ENCODE data around the gene LGALS13. TPM values are rescaled to one million over a fixed set of nuclear protein-coding genes. Genes with fewer than 3 reads are reported as not detected.

Gene LGALS13
- total RNA-seq, 1 experiment from 2014 or later = not detected

DNA sequence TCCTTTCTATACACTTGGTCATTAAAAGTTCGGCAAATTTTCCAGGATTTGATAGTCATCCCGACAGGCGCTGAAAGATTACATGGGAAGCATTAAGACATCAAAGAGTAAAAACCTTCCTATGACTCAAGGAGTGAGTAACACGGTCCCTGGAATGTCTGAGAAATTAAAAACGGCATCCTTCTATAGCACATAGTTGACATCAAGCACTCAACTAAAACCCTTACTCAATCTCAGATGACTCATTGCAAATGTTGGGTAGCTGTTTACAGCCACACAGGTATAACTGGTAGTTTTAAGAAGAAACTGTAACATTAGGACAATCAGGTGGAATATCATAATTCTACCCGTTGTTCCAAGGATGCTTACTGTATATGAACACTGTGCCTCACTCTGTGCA lies 6.4 kb upstream of the LGALS13 start:
- TF ChIP-seq EGR1 (IDR thresholded peaks at IDR 0.05; ENCODE audit: low read depth) = no peak
- TF ChIP-seq ZNF274 (IDR thresholded peaks at IDR 0.05; ENCODE audit: low read depth, low read length) = no peak
- Histone ChIP-seq H3K9me3 (ENCODE audit: control insufficient read depth in 1 of 2, insufficient read depth in 1 of 2, low read depth in 1 of 2, low read length in 2 of 2) (no peaks in the 10 kb centered on the region), H3K27me3 (ENCODE audit: insufficient read depth, low read length) (peaks cover 43% of the 10 kb centered on the region), H3K4me1 (ENCODE audit: control insufficient read depth in 1 of 2, insufficient read depth in 2 of 2, low read length in 2 of 2) (no peaks in the 10 kb centered on the region), H3K79me2 (ENCODE audit: insufficient read depth, low read length) (no peaks in the 10 kb centered on the region), H2AFZ (ENCODE audit: low read depth, low read length, poor library complexity, severe bottlenecking) (no peak overlapping the region), H3K27ac (ENCODE audit: low read depth, low read length) (no peak overlapping the region), H3K9ac (ENCODE audit: low read length) (no peak overlapping the region), H4K20me1 (ENCODE audit: insufficient read depth) (no peaks in the 10 kb centered on the region), H3K36me3 (ENCODE audit: control insufficient read depth in 1 of 2, insufficient read depth in 2 of 2, low read length in 2 of 2) (no peaks in the 10 kb centered on the region), H3K9me2 (ENCODE audit: insufficient read depth) (no peaks in the 10 kb centered on the region), H3K4me2 (ENCODE audit: low read length) (no peak overlapping the region), H3K4me3 (replicated peaks in 1 of 2; ENCODE audit: low read depth in 1 of 2, low read length in 2 of 2) (no peak overlapping the region)
- CTCF ChIA-PET = no interaction called here
- intact Hi-C loops (cut with micrococcal nuclease) = loop anchor here (5.0 kb wide), 1 partner anchor 46 kb away; no protein-coding TSS in a partner anchor
- POLR2A ChIA-PET = no interaction called here
- BruUV-seq (replicated peaks) = no TSS peak
- RAD21 ChIA-PET (ENCODE audit: low non-redundant PET in 1 of 2, low total read pairs in 2 of 2, uncharacterized antibody in 2 of 2, unreplicated experiment in 2 of 2) = no interaction called here
- ATAC-seq (no peak), DNase-seq (ENCODE audit: low read depth, low spot score) (no peak)

DNA sequence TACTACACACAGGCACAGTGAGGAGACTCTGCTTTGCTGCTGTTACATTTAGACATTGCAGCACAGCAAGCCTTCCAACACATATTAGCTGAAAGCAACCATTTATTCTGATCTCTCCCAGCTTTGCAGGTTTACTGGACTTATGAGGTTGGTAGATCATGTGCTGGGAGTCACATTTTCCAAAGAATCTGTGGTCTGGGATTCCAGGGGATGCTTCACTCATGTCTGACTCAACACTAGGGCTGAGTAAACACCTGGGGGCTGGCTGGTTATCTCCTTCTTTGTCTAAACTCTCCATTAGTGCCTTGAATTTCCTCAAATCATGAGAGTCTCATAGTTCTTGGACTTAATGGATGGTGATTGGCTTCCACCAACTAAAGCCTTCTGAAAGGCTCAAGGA lies 5.4 kb upstream of the LGALS13 start:
- Histone ChIP-seq H3K79me2 (ENCODE audit: insufficient read depth, low read length) (no peaks in the 10 kb centered on the region), H3K36me3 (ENCODE audit: control insufficient read depth in 1 of 2, insufficient read depth in 2 of 2, low read length in 2 of 2) (no peaks in the 10 kb centered on the region), H4K20me1 (ENCODE audit: insufficient read depth) (no peaks in the 10 kb centered on the region), H3K4me1 (ENCODE audit: control insufficient read depth in 1 of 2, insufficient read depth in 2 of 2, low read length in 2 of 2) (no peaks in the 10 kb centered on the region), H3K4me3 (replicated peaks in 1 of 2; ENCODE audit: low read depth in 1 of 2, low read length in 2 of 2) (no peak overlapping the region), H3K9me2 (ENCODE audit: insufficient read depth) (no peaks in the 10 kb centered on the region), H3K9ac (ENCODE audit: low read length) (no peak overlapping the region), H3K27me3 (ENCODE audit: insufficient read depth, low read length) (peaks cover 46% of the 10 kb centered on the region), H3K4me2 (ENCODE audit: low read length) (no peak overlapping the region), H3K27ac (ENCODE audit: low read depth, low read length) (no peak overlapping the region), H2AFZ (ENCODE audit: low read depth, low read length, poor library complexity, severe bottlenecking) (no peak overlapping the region), H3K9me3 (ENCODE audit: control insufficient read depth in 1 of 2, insufficient read depth in 1 of 2, low read depth in 1 of 2, low read length in 2 of 2) (no peaks in the 10 kb centered on the region)
- TF ChIP-seq YY1 (IDR thresholded peaks at IDR 0.05; ENCODE audit: extremely low read depth, insufficient replicate concordance, low read depth, low read length) (no peak), FOSL1 (IDR thresholded peaks at IDR 0.05; ENCODE audit: low read depth) (no peak), SRF (IDR thresholded peaks at IDR 0.05; ENCODE audit: low read depth) (no peak), TCF7L2 (IDR thresholded peaks at IDR 0.05; ENCODE audit: borderline replicate concordance, extremely low read depth, insufficient read depth, insufficient read length) (no peak), POLR2AphosphoS5 (IDR thresholded peaks at IDR 0.05; ENCODE audit: low read depth, low read length) (no peak), ELF1 (IDR thresholded peaks at IDR 0.05; ENCODE audit: borderline replicate concordance, low read depth) (no peak), ZNF274 (IDR thresholded peaks at IDR 0.05; ENCODE audit: low read depth, low read length) (no peak), SP1 (IDR thresholded peaks at IDR 0.05; ENCODE audit: low read depth) (no peak), CBX3 (IDR thresholded peaks at IDR 0.05; ENCODE audit: low read depth) (no peak)
- TF ChIP-seq, protein P1, sequence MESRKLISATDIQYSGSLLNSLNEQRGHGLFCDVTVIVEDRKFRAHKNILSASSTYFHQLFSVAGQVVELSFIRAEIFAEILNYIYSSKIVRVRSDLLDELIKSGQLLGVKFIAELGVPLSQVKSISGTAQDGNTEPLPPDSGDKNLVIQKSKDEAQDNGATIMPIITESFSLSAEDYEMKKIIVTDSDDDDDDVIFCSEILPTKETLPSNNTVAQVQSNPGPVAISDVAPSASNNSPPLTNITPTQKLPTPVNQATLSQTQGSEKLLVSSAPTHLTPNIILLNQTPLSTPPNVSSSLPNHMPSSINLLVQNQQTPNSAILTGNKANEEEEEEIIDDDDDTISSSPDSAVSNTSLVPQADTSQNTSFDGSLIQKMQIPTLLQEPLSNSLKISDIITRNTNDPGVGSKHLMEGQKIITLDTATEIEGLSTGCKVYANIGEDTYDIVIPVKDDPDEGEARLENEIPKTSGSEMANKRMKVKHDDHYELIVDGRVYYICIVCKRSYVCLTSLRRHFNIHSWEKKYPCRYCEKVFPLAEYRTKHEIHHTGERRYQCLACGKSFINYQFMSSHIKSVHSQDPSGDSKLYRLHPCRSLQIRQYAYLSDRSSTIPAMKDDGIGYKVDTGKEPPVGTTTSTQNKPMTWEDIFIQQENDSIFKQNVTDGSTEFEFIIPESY (IDR thresholded peaks at IDR 0.05; ENCODE audit: extremely low read depth, insufficient replicate concordance, low read length) = no peak
- TF ChIP-seq, protein P2, sequence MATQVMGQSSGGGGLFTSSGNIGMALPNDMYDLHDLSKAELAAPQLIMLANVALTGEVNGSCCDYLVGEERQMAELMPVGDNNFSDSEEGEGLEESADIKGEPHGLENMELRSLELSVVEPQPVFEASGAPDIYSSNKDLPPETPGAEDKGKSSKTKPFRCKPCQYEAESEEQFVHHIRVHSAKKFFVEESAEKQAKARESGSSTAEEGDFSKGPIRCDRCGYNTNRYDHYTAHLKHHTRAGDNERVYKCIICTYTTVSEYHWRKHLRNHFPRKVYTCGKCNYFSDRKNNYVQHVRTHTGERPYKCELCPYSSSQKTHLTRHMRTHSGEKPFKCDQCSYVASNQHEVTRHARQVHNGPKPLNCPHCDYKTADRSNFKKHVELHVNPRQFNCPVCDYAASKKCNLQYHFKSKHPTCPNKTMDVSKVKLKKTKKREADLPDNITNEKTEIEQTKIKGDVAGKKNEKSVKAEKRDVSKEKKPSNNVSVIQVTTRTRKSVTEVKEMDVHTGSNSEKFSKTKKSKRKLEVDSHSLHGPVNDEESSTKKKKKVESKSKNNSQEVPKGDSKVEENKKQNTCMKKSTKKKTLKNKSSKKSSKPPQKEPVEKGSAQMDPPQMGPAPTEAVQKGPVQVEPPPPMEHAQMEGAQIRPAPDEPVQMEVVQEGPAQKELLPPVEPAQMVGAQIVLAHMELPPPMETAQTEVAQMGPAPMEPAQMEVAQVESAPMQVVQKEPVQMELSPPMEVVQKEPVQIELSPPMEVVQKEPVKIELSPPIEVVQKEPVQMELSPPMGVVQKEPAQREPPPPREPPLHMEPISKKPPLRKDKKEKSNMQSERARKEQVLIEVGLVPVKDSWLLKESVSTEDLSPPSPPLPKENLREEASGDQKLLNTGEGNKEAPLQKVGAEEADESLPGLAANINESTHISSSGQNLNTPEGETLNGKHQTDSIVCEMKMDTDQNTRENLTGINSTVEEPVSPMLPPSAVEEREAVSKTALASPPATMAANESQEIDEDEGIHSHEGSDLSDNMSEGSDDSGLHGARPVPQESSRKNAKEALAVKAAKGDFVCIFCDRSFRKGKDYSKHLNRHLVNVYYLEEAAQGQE (IDR thresholded peaks at IDR 0.05; ENCODE audit: low read depth) = no peak
- ChIA-PET RAD21 (ENCODE audit: low non-redundant PET in 1 of 2, low total read pairs in 2 of 2, uncharacterized antibody in 2 of 2, unreplicated experiment in 2 of 2) (no interaction called here), POLR2A (no interaction called here), CTCF (no interaction called here)
- intact Hi-C loops (cut with micrococcal nuclease) = loop anchor here (5.0 kb wide), 1 partner anchor 45 kb away; no protein-coding TSS in a partner anchor
- BruUV-seq (replicated peaks) = no TSS peak
- ATAC-seq (no peak), DNase-seq (ENCODE audit: low read depth, low spot score) (no peak)
